SK-N-MC (cell line): Measurements from ENCODE around the gene BCORL1.

ENCODE experiments used
- EZH2 ChIP-seq: fragments of 200-600 bp; sonication (generic); IDR thresholded peaks from one replicate; pipeline ENCODE4 v1.6.1; 2017; ENCODE audit warnings: antibody characterized with exemption
- POLR2AphosphoS5 ChIP-seq: IDR thresholded peaks from 2 replicates; pipeline ENCODE4 v1.6.1; 2012; ENCODE audit warnings: mild to moderate bottlenecking, low read depth, low read length, borderline replicate concordance

DNA sequence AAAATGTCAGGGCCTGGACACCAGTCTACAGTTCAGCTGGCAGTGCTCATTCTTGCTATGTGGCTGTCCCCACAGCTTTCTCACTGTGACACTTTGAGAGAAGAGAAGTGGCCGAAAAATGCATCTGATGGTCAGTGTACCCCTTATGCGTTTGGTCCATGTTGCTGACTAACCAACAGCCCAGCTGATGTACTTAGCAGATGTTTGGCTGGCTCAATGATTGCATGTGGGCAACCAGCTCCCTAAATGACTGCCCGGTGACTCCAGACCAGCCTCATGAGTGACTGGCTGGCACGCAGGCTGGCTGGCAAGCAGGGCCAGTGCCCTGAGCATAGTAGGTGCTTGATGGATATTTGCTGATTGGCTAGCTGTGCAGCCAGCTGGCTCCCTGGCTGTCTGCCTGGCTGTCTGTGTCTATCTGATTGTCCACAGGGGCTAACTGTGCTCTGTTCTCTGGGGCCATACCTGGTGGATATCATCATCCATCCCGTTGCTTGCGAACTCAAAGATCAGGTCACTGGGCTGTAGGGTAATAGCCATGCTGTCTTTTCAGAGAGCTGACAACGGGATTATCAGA is 98.4 kb downstream of the BCORL1 start:
- no peak for TF ChIP-seq EZH2
- TF ChIP-seq POLR2AphosphoS5: no peak
